Activated B cell treated with CpG ODN at 0.5 μM for 24 hours (primary cell): ENCODE data around the gene PLEKHG4B. TPM values are rescaled to one million over a fixed set of nuclear protein-coding genes. Genes with fewer than 3 reads are reported as not detected.

Source experiments
- ATAC-seq: fragments of 200-7000 bp; cut with Tn5 transposase; one replicate; pipeline ENCODE4 v1.10.0; 2021; ENCODE audit warnings: low read depth, mild to moderate bottlenecking, moderate library complexity
- CTCF ChIA-PET: fragments of 350-600 bp; sonication (Branson Sonifier 250); formaldehyde crosslinking; loops from one replicate; lab custom pipeline; 2021; ENCODE audit warnings: antibody characterized with exemption; lab: Charles Lee
- POLR2A ChIA-PET: fragments of 350-600 bp; sonication (Branson Sonifier 250); formaldehyde crosslinking; loops from one replicate; lab custom pipeline; 2021; ENCODE audit warnings: antibody characterized with exemption; lab: Charles Lee
- DNase-seq: peaks from one replicate; pipeline ENCODE4 v3.0.0; 2022
- H3K27ac Mint-ChIP-seq: one replicate; pipeline ENCODE4 v1.8.0; 2020; ENCODE audit warnings: mixed read lengths
- H3K27me3 Mint-ChIP-seq: one replicate; pipeline ENCODE4 v1.8.0; 2021; ENCODE audit warnings: mixed read lengths
- H3K36me3 Mint-ChIP-seq: one replicate; pipeline ENCODE4 v1.8.0; 2021; ENCODE audit warnings: low read depth, mixed read lengths
- H3K4me1 Mint-ChIP-seq: one replicate; pipeline ENCODE4 v1.8.0; 2021; ENCODE audit warnings: mixed read lengths
- H3K4me3 Mint-ChIP-seq: one replicate; pipeline ENCODE4 v1.8.0; 2020; ENCODE audit warnings: mild to moderate bottlenecking, mixed read lengths
- H3K9me3 Mint-ChIP-seq: one replicate; pipeline ENCODE4 v1.8.0; 2020; ENCODE audit warnings: mixed read lengths
- CTCF ChIP-seq: fragments of 200-600 bp; IDR thresholded peaks from one replicate; pipeline ENCODE4 v1.8.0; 2022; ENCODE audit warnings: antibody characterized with exemption, mild to moderate bottlenecking
- intact Hi-C: fragments of 100-400 bp; cut with micrococcal nuclease; formaldehyde crosslinking; loops from one replicate; pipeline ENCODE4 v1.15.1; 2024
- total RNA-seq: library from RNA; stranded (reverse); gene quantifications from 2 replicates; pipeline ENCODE4 v1.2.3, GENCODE V29; 2022

PLEKHG4B gene
- total RNA-seq, 1 donor from 2014 or later = not detected

- Mint-ChIP-seq H3K27ac (no peak overlapping the region), H3K36me3 (peaks cover 50% of the 10 kb centered on the region), H3K4me1 (peaks cover 16% of the 10 kb centered on the region), H3K9me3 (no peaks in the 10 kb centered on the region), H3K27me3 (no peaks in the 10 kb centered on the region), H3K4me3 (no peak overlapping the region)
- ChIA-PET POLR2A (no interaction called here), CTCF (no interaction called here)
- no peak for ATAC-seq
- TF ChIP-seq CTCF = no peak
- DNase-seq = no peak
- intact Hi-C loops = no loop called here
Observed at GRCh38 chr5:204462-204861, 112.5 kb downstream of the PLEKHG4B start.

GRCh38 chr5:204966-205670, 113.2 kb downstream of the PLEKHG4B start:
- no peak overlapping the region for H3K27ac Mint-ChIP-seq
- H3K4me3 Mint-ChIP-seq = no peak overlapping the region
- ChIA-PET CTCF (interaction anchor here (0.7 kb wide), 1 partner anchor 9 kb away, joined by 3 read pairs; no protein-coding TSS in a partner anchor), POLR2A (no interaction called here)
- peaks cover 50% of the 10 kb centered on the region for H3K36me3 Mint-ChIP-seq
- no peak for TF ChIP-seq CTCF
- intact Hi-C loops = no loop called here
- H3K27me3 Mint-ChIP-seq = no peaks in the 10 kb centered on the region
- peaks cover 20% of the 10 kb centered on the region for H3K4me1 Mint-ChIP-seq
- no peaks in the 10 kb centered on the region for H3K9me3 Mint-ChIP-seq
- DNase-seq (no peak), ATAC-seq (no peak)

DNA sequence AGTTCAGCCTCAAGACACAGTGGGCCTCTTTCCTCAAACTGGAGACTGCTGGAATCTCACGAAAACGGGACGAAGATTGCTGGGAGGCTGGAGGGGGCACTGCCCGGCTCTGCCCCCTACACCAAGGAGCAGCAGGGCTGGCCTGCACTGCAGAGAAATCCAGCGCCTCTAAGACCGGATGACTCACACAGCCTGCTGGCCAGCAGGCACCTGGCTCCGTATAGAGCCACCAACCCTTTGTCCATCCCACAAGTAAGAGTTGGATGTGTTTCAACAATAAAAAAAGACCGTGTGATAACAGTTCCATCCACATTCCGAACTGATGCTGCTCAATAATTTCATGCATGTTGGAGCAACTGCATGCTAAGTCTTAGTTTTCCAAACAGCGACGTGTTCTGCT, 114.4 kb downstream of the PLEKHG4B start:
- no peak overlapping the region for H3K4me3 Mint-ChIP-seq
- H3K9me3 Mint-ChIP-seq = no peaks in the 10 kb centered on the region
- ATAC-seq = no peak
- ChIA-PET POLR2A (no interaction called here), CTCF (no interaction called here)
- no peak overlapping the region for H3K27ac Mint-ChIP-seq
- H3K36me3 Mint-ChIP-seq = peaks cover 53% of the 10 kb centered on the region
- TF ChIP-seq CTCF = no peak
- peaks cover 14% of the 10 kb centered on the region for H3K4me1 Mint-ChIP-seq
- intact Hi-C loops = no loop called here
- no peak for DNase-seq
- H3K27me3 Mint-ChIP-seq = no peaks in the 10 kb centered on the region

- no peaks in the 10 kb centered on the region for H3K27me3 Mint-ChIP-seq
- CTCF ChIA-PET = no interaction called here
- peaks cover 53% of the 10 kb centered on the region for H3K36me3 Mint-ChIP-seq
- ATAC-seq (no peak), DNase-seq (no peak)
- POLR2A ChIA-PET = no interaction called here
- peaks cover 8% of the 10 kb centered on the region for H3K4me1 Mint-ChIP-seq
- H3K4me3 Mint-ChIP-seq = no peak overlapping the region
- intact Hi-C loops = no loop called here
- H3K27ac Mint-ChIP-seq = no peak overlapping the region
- no peaks in the 10 kb centered on the region for H3K9me3 Mint-ChIP-seq
- TF ChIP-seq CTCF = no peak
Observed at GRCh38 chr5:206927-207536, 115.1 kb downstream of the PLEKHG4B start.

DNA sequence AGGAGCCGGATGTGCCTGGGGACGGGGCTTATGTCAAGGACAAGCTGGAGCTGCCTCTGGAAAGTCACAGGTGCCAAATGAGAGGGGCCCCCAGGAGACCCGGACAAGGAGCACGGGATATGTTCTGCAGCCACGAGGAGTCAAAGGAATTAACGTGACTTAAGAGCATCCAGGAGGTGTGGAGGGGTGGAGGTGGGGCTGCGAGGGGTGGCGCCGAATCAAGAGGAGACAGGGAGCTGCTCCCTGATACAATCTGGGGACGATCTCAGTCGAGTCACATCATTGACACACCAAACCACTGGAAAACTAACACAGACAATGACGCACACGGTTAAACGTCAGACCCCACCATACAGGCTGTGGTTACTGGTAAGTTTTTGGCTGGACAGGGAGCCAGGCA, 115.6 kb downstream of the PLEKHG4B start:
- no peak for DNase-seq
- no peaks in the 10 kb centered on the region for H3K27me3 Mint-ChIP-seq
- no peak for TF ChIP-seq CTCF
- peaks cover 51% of the 10 kb centered on the region for H3K36me3 Mint-ChIP-seq
- peaks cover 6% of the 10 kb centered on the region for H3K4me1 Mint-ChIP-seq
- CTCF ChIA-PET = no interaction called here
- no peaks in the 10 kb centered on the region for H3K9me3 Mint-ChIP-seq
- H3K4me3 Mint-ChIP-seq = no peak overlapping the region
- POLR2A ChIA-PET = interaction anchor here (1.2 kb wide), 1 partner anchor 10 kb away, joined by 4 read pairs; the partner anchor contains the start of genes CCDC127 and SDHA
- H3K27ac Mint-ChIP-seq = no peak overlapping the region
- intact Hi-C loops = no loop called here
- no peak for ATAC-seq
